AG04449 (cell line): Measurements from ENCODE around the gene WDR11.

Experiments
- CTCF ChIA-PET: fragments of 350-600 bp; formaldehyde crosslinking; extraction: SDS; loops from one replicate; lab custom pipeline; 2021; ENCODE audit warnings: antibody characterized with exemption; lab: Yijun Ruan, JAX
- POLR2A ChIA-PET: fragments of 400-600, 350-600 bp; formaldehyde crosslinking; extraction: SDS; loops from one replicate; lab custom pipeline; 2020; ENCODE audit warnings: antibody characterized with exemption, inconsistent platforms; lab: Yijun Ruan, JAX
- DNase-seq: peaks from one replicate; pipeline ENCODE4 v3.0.0-alpha.2; 2010; ENCODE audit warnings: low read depth, low spot score
- H3K4me3 ChIP-seq: 2 replicates; pipeline ENCODE4 v1.5.1; 2011; ENCODE audit warnings: low read depth, mild to moderate bottlenecking, control low read depth, low read length
- TF ChIP-seq, protein P1 (sequence below): IDR thresholded peaks from one replicate; pipeline ENCODE4 v1.5.1; 2011; ENCODE audit warnings: mild to moderate bottlenecking, moderate library complexity, low read length, control low read depth, inconsistent platforms; ENCODE audit not compliant: insufficient read depth; ENCODE audit errors: missing control alignments

Gene WDR11

GRCh38 chr10:120813085-120813484 lies 38.1 kb upstream of the WDR11 start:
- CTCF ChIA-PET = no interaction called here
- POLR2A ChIA-PET = no interaction called here
- no peak for DNase-seq
- TF ChIP-seq, protein P1, sequence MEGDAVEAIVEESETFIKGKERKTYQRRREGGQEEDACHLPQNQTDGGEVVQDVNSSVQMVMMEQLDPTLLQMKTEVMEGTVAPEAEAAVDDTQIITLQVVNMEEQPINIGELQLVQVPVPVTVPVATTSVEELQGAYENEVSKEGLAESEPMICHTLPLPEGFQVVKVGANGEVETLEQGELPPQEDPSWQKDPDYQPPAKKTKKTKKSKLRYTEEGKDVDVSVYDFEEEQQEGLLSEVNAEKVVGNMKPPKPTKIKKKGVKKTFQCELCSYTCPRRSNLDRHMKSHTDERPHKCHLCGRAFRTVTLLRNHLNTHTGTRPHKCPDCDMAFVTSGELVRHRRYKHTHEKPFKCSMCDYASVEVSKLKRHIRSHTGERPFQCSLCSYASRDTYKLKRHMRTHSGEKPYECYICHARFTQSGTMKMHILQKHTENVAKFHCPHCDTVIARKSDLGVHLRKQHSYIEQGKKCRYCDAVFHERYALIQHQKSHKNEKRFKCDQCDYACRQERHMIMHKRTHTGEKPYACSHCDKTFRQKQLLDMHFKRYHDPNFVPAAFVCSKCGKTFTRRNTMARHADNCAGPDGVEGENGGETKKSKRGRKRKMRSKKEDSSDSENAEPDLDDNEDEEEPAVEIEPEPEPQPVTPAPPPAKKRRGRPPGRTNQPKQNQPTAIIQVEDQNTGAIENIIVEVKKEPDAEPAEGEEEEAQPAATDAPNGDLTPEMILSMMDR = no peak
- H3K4me3 ChIP-seq = no peak overlapping the region

DNA sequence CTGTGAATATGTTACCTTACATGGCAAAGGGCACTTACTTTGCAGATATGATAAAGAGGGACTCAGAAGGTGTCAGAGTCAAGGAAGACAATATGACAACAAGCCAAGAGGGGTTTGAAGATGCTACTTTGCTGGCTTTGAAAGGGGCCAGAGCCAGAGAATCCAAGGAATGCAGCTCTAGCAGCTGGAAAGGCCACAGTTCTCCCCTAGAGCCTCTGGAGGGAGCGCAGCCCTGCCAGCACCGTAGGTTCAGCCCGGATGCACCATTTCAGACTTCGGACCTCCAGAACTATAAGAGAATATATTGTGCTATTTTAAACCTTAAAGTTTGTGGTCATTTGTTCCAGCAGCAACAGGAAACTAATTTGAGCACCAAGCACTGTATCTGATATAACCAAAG lies 32.9 kb upstream of the WDR11 start:
- DNase-seq = no peak
- ChIA-PET POLR2A (no interaction called here), CTCF (no interaction called here)
- no peak overlapping the region for H3K4me3 ChIP-seq
- TF ChIP-seq, protein P1 = no peak

GRCh38 chr10:120819366-120819765 lies 31.8 kb upstream of the WDR11 start:
- ChIA-PET CTCF (no interaction called here), POLR2A (no interaction called here)
- no peak for DNase-seq
- TF ChIP-seq, protein P1 = no peak
- H3K4me3 ChIP-seq = no peak overlapping the region

DNA sequence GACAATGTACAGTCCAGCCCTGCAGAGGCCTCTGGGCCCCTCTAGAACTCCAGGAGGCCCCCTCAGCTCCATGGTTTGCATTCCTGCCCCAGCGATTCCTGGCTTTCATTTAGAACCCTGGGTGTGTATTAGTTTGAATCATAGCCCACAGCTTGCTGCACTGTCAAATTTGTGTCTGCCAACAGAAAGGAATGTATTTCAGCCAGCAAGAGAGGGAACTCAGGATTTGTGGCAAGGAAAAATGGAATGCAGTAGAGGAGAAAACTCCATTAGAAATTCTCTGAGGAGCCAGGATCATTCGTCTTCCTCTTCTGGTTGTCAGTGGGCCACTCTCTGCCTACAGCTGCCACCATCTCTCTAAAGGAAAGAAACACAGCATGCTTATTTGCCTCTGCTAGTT lies 27.9 kb upstream of the WDR11 start:
- peak; percentile 5 for DNase-seq
- H3K4me3 ChIP-seq = no peak overlapping the region
- POLR2A ChIA-PET = interaction anchor here (0.6 kb wide), 1 partner anchor 18 kb away, joined by 3 read pairs; no protein-coding TSS in a partner anchor
- TF ChIP-seq, protein P1 = no peak
- CTCF ChIA-PET = no interaction called here

DNA sequence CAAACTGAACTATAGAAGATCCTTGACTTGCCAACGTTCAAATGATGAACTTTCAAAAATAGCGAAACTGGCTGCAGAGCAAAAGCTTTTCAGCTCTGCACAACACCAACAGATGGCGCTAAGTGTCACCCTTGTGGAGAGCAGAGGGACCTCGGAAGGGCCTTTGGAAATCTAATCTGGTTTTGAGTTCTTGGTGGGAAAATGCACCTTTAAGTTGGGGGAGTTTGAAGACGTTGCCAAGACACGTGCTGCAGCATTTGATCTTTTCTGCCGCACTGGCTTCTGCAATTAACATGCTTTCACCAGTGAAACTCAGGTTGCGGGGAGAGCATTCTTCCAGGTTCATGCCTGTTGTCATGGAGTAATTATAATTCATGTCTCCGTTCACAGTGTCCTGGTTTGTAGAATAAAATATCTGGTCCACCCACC lies 26.3 kb upstream of the WDR11 start:
- ChIA-PET POLR2A (no interaction called here), CTCF (interaction anchor here (1.2 kb wide), 1 partner anchor 10 kb away, joined by 3 read pairs; no protein-coding TSS in a partner anchor)
- TF ChIP-seq, protein P1 = peak; percentile 26
- no peak overlapping the region for H3K4me3 ChIP-seq
- DNase-seq = no peak

DNA sequence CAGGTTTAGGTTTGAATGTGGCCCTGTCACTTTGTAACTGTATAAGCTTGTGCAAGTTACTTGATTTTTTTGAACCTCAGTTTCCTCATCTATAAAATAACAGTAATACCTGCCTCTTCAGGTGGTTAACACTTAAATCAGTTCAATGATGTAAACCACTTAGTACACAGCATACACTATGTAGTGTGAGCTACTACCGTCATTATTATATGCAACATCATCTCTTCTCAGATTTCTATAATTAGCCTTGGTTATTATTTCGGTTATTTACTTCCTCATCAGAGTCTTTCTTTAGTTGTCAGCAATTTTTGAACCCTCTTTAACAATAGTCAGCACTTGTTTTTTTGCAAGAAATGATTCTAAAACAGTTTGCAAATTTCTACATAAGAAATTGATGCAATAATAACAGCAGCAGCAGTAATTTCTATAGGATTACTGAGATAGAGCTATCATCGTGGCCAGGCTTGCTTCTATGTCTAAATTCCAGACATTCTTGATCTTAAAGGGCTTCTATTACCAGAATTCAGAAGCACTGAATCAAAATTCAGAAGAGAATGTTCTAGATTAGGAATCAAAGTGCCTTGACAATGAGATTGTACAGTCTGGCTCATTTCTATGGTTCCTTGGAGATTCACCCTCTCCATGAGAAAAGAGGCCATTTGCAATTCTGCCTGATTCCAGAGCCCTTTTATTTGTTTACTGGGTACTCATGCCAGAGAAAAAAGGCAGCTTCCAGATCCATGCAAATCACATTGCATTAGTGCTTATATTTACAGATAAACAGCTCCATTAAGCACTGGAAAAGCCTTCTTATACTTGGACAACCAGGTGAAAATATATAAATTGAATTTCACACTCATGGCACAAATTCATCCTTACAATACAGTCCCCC lies 25.0 kb upstream of the WDR11 start:
- no peak overlapping the region for H3K4me3 ChIP-seq
- TF ChIP-seq, protein P1 = no peak
- POLR2A ChIA-PET = no interaction called here
- CTCF ChIA-PET = interaction anchor here (1.4 kb wide), 1 partner anchor 9 kb away, joined by 3 read pairs; no protein-coding TSS in a partner anchor
- no peak for DNase-seq
